Stimulated activated CD4-positive, alpha-beta T cell treated with anti-CD3 and anti-CD28 coated beads, Interleukin-1b, Interleukin-23, amount 100 ng/mL, for 48 hours (primary cell): ENCODE results near the gene NUMB.

Source experiments
- DNase-seq: peaks from one replicate; pipeline ENCODE4 v3.0.0-alpha.2; 2020

The NUMB gene

DNA sequence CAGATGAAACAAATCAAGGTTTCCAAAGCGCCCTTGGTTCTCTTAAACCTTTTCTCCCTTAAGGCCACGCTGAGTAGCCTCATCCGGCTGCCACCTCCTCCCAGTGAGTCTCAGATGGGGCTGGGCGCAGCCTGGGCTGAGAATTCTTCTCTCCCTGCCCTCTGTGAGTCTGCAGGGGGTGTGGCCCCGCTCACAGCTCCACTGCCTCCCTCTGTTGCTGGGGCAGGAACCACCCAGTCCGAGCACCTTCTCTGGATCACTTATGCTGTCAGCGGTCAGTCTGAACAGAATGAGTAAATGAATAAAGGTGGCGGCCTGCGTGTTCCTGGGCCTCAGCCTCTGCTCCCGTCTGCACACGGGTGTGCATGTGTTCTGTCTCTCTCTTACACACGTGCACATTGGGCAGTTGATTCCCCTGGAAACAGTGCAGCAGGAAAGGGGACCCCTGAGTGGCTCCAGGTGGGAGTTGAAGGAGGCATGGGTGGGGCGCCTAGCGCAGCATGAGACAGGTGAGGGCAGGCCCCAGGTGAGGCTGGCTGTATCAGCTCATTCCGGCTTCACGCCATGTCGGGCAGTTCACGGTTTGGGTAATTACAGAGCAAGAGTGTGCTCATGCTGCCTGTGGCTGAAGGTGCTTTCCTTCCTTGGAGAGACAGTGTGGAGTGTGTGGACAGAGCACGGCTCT is 216.7 kb downstream of the NUMB start:
- DNase-seq: no peak

DNA sequence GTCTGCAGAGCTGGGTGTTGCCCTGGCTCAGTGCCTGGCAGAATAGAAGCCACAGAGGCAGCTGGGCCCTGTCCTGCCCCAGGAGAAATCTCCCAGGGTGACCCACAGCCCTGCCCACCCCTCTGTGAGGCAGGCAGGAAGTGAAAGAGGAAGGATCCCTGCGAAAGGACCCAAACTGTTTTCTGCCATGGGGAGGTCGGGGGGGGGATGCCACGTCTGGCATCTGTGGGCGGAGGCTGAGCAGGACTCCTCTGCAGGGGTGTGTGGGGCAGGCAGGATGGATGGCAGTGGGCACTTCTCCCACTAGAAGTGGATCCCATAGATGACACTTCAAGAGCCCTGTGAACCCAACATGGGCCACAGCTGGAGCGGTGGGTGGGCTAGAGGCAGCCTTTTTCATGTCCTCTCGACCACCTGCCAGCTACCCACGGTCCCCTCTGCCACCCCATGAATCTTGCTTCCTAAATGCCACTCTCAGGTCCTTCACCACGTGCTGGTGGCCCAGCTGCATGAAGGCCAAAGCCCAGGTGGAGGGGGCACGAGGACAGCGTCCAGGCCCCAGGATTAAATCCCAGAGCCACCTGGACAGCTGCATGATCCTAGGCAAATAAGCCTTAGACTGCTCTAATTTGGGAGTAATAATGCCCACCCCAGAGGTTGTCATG is 217.4 kb downstream of the NUMB start:
- DNase-seq: no peak

GRCh38 chr14:73239393-73240241 is 218.7 kb downstream of the NUMB start:
- no peak for DNase-seq

DNA sequence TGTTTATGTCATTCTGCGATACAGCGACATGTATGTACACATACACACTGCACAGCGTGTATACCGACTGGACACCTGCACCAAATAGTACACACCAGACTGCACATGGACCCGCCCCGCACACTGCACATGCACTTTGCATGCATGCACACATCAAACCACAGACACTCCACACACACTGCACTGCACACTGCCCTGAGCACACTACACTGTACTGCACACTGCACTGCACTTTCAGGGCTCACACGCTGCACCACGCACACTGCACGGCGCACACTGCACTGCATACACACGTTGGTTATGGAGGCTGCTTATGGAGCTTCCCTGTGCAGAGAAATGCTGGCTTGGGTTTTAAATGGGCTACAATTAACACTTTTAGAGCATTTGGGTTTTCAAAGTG is 219.4 kb downstream of the NUMB start:
- no peak for DNase-seq

DNA sequence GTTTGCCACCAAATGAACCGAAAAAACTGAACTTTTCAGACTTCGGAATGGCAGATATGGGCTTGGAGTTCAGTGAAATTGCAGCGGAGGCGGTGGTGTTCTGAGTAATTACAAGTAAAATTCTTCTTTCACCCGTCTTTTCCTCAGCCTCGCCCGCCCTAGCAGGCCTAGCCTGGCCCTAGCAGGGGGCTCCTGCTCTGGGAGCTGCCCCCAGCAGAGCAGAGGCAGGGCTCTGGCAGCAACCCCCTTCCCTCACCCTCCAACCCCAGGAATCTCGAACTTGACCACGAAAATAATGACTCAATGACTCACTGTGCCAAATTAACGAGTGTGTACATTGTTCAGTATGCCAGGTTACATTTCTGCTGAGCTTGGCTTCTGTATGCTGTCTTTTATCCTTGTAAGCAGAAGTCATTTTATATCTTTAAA is 219.9 kb downstream of the NUMB start:
- DNase-seq: no peak

DNA sequence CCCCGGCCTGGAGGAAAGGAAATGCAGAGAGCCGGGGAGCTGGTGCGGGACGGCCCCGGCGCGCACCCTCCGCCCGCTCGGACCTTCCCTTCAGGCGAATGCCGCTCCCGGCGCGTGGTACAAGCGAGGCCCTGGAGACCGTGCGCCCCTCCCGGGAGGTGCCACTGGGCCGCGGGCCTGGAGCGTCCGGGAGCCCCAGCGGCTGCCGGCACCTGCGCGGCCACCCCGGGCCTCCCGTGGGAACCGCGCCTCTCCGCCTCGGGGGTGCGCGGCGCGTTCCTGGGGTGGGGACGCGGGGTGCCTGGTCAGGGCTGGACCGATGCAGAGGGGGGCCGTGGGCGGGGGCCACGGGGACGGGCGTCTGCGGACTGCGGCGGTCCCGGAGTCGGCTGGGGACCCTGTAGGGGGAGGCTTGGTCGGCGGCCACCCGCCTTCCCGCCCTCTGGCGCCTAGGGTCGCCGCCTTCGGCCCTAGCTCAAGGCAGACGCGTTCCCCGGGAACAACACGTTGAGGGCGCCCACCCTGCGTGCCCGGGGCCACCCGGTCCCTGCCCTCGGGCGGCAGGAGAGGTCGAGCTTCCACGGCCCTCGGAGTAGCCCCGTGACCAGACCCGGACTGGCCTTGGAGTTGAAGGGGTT is 220.4 kb downstream of the NUMB start:
- DNase-seq: no peak

DNA sequence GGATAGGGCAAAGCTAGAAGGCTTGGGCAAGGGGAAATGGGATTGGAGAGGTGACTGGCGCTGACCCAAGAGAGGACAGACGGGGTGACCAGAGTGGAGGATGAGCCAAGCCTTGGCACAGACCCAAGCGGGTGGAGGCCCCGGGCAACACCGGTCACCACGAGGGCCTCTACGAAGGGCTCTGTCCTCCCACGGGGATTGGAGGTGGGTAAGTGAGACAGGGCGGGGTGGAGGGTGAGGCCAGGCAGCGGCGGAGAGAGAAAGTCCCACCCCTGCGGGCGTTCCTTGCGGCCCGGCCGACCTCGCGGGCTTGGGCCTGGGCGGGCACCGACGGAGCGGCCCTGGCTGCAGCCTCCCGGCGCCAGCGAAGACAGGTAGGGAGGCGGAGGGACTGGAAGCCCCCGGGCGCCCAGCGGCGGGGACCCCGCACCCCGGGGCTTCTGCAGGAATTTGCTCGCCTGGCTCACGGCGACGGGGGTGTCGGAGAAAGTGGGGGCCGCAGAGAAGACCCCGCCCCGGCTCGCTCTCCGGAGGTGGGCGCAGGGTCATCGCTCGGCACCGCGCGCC is 221.0 kb downstream of the NUMB start, which contains the start of gene PAPLN:
Gene PAPLN, plus strand, starts transcription at position 288 of the 567 bp plus-strand sequence. CDS start 2,273 bp downstream, outside the sequence.
- DNase-seq: no peak

- DNase-seq: no peak
Observed at GRCh38 chr14:73236752-73237218, 221.6 kb downstream of the NUMB start.

- no peak for DNase-seq
Observed at GRCh38 chr14:73236157-73236556, 222.2 kb downstream of the NUMB start.

DNA sequence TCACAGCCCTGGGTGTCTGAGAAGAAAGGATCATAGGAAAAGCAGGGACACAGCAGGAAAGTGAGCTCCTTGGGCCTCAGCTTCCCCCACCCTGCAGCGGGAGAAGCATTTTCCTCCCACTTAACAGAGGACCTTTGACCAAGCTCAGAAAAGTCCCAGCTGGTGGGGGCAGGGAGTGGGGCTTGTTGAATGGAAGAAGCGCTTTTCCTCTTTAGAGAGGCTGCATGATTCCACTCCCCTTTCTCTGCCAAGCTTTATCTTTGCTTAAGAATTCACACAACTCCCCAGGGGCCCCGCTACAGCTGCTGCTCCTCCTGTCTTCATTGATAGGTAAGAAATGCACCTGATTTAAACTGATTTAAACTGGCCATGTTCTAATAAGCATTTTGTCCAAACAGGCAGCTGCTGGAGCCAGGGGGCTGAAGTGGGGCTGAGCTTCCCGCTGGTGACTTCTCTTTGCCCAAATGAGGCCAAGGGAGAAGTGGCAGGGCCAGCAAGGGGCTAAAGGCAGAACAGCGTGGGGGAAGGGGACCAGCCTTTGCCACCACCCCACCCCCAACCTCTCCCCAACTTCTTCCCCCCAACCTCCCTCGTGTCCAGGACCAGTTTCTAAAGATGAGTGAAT is 222.7 kb downstream of the NUMB start:
- DNase-seq: no peak

GRCh38 chr14:73234586-73235394 is 223.6 kb downstream of the NUMB start:
- no peak for DNase-seq

DNA sequence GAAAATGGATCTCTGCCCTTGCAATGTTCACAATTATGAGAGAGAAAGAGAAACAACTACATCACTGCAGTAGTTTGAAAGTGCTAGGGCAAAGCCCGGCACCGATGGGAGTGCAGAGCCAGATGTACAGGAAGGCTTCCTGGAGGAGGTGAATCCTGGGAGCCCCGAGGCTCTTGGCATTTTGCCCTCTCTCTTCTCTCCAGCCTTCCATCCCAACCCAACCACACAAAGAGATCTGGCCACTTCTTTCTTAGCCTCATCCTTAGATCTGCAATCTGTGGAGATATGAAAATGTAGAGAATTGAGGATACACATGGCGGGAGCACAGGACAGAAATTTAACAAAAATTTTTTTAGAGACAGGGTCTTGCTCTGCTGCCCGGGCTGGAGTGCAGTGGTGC is 224.3 kb downstream of the NUMB start:
- no peak for DNase-seq

DNA sequence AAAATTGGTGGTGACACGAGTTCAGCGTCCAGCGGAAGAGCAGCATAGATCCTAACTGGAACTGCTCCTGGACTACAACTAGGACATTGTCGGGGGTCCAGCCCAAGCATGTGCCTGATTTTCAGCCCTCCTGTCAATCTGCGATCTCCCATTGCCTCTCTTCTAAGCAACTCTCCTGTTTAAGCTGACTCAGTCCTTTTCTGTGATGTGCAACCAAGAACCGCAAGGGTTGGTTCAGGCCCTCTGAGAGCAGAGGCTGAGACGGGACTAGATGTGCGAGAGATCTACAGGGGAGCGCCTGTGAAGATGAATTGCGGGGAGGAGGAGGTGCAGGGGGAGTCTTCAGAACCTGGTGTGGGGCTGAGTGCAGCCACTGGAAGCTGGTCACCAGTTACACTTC is 224.8 kb downstream of the NUMB start:
- no peak for DNase-seq

DNA sequence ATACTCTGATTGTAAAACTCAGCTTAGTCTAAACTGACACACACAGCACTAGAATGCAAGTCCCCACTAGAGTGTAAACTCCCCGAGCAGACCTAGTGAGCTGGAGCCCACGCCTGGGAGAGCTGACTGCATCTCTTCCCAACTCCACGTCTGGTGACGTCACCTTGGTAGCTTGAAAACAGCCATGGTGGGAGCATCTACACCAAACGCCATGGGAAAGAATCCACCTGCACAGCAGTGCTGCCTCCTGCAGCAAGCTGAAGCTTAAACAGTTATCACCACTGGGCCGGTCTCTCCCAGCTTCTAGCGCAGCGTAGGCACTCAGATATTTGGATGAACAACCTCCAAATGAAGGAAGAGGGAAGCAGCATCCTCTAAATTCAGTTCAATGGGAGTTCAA is 225.4 kb downstream of the NUMB start:
- DNase-seq: no peak

GRCh38 chr14:73231981-73232851 is 226.1 kb downstream of the NUMB start:
- no peak for DNase-seq

- DNase-seq: no peak
Observed at GRCh38 chr14:73230051-73230450, 228.3 kb downstream of the NUMB start.

DNA sequence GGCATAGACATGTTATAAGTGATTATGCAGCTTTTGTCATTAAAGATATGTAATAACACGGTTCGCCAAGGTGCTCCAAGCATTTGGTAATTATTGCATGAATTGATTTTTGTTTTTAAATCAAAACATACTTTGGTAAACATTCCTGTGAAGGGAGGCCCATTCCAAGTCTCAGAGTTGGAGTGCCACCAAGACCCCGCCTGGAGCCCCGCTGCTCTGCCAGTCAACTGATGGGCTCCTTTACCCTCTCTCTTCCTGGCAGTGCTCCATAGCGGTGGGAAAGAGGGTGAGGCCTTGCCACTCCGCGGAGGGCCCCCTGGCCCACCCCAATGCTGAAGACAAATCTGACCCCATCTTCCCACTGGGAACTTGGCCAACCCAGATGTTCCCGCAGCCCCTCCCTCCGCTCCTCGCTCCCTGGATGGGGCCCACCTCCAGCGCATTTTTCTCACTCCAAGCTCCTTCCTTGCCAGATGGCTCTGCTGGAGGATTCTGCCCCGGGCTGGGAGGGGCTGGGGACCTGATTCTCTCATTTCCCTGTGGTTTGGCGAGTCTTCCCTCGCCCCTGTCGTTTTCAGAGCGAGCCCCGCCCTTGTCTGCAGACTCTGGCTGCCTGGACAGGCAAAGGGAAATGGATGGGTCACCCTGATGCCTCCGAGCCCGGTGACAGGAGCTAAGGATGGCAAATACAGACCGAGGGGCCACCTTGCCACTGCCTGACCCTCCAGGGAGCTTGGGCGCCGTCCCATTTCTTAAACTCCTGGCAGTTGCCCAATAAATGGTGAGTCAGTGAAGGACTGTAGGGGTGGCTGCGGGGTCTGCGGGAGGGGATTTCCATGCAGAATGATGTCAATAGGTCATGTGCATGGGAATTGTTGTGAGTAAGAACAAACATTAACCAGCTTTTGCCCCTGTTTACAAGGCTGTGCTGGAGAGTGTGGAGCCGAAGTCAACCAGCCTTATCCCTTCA is 230.2 kb downstream of the NUMB start:
- no peak for DNase-seq

GRCh38 chr14:73225496-73225895 is 232.8 kb downstream of the NUMB start:
- DNase-seq: no peak
